ENCODE data around the gene PGC. TPM values are rescaled to one million over a fixed set of nuclear protein-coding genes. Genes with fewer than 3 reads are reported as not detected.

PGC gene
- total RNA-seq, 1 experiment from 2014 or later: not detected

DNA sequence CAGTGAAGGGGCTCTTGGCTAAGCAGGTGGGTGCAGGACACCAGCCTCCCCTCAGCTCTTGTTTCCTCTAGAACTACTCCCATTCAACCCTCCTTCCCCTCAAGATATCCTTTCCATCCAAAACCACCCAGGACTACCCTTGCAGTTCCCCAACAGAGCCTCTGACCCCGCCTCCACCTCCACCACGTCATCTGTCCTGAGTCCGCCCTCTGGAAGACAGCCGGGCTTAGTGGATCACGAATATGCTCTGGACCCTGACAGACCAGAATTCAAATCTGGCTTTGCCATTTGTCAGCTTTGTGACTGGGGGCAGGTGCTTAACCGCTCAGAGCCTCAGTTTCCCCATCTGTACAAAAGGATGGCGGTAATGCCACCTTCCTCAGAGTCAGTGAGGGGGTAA, 43.2 kb downstream of the PGC start:
- no peak overlapping the region for H3K27ac ChIP-seq
- H3K9me3 ChIP-seq (replicated peaks): no peaks in the 10 kb centered on the region
- H3K27me3 ChIP-seq (replicated peaks): no peaks in the 10 kb centered on the region
- no peaks in the 10 kb centered on the region for H3K36me3 ChIP-seq
- no peak overlapping the region for H3K4me3 ChIP-seq
- H3K4me1 ChIP-seq (replicated peaks): peaks cover 6% of the 10 kb centered on the region
- DNase-seq (ENCODE audit: low read depth in 1 of 2, low spot score in 2 of 2): no peak

DNA sequence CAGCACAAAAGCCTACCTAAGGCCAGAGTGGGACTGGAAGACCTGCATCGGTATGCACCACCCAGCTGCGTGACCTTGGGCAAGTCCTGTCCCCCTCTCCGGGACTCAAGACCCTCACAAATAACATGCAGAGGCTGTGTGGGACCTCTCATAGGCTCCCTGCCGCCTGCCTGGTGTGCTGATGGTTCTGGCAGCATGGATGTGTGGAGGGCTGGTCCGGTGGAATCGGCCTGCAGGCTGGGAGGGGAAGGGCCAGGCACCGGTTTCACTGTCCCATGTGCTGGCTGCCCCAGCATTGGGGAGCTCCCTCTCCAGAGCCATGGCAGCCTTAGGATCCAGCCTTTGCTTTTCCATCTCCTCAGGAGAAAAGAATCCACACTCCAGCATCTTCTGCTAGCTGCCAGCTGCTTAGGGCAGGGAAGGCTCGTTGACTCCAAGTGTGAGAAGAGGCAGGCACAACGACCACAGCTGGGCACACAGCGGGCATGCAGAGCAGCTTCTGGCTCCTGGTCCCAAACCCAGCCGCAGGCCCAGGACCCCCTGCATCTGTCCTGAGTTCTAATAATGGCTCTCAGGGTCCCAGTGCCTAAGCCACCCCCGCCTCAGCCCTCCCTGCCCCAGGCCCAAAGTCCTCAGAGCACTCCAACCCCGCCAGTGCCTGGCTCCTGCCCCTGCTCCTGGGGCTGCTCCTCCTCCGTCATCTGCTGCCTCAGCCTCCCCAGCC, 44.3 kb downstream of the PGC start:
- Histone ChIP-seq H3K27me3 (replicated peaks) (no peaks in the 10 kb centered on the region), H3K36me3 (no peaks in the 10 kb centered on the region), H3K4me1 (replicated peaks) (peaks cover 17% of the 10 kb centered on the region), H3K4me3 (no peak overlapping the region), H3K9me3 (replicated peaks) (no peaks in the 10 kb centered on the region), H3K27ac (no peak overlapping the region)
- DNase-seq (ENCODE audit: low read depth in 1 of 2, low spot score in 2 of 2): no peak

DNA sequence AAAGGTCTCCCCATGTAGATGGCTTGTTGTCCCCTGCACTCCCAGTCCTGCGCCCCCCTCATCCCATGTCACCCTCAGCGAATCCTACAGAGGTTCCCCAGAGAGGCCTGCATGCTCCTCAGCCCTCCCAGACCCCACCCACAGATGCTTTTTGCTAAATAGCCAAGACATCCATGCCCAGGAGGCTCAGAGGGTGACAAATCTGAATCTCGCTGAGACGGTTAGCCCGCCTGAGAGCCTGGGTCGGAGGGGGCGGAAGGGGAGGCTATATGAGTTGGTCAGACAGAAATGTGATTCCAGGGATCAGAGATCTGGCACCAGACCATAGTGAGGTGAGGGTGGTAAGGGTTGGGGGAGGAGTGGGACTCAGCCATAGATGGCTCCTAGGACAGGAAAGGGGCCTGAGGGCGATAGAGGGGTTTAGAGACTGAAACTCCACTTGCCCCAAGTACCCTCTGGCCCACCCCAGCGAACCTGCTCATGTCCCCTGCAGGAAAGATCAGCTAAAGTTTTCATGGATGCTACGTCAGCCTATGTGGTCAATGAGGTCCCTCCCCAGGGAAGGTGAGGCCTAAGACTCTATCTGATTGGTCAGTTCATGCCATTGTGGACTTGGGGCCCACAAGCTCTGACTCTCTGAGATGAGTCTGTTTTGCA, 45.0 kb downstream of the PGC start:
- Histone ChIP-seq H3K27me3 (replicated peaks) (no peaks in the 10 kb centered on the region), H3K4me1 (replicated peaks) (peaks cover 23% of the 10 kb centered on the region), H3K36me3 (no peaks in the 10 kb centered on the region), H3K9me3 (replicated peaks) (no peaks in the 10 kb centered on the region), H3K27ac (no peak overlapping the region), H3K4me3 (no peak overlapping the region)
- DNase-seq (ENCODE audit: low read depth in 1 of 2, low spot score in 2 of 2): no peak

DNA sequence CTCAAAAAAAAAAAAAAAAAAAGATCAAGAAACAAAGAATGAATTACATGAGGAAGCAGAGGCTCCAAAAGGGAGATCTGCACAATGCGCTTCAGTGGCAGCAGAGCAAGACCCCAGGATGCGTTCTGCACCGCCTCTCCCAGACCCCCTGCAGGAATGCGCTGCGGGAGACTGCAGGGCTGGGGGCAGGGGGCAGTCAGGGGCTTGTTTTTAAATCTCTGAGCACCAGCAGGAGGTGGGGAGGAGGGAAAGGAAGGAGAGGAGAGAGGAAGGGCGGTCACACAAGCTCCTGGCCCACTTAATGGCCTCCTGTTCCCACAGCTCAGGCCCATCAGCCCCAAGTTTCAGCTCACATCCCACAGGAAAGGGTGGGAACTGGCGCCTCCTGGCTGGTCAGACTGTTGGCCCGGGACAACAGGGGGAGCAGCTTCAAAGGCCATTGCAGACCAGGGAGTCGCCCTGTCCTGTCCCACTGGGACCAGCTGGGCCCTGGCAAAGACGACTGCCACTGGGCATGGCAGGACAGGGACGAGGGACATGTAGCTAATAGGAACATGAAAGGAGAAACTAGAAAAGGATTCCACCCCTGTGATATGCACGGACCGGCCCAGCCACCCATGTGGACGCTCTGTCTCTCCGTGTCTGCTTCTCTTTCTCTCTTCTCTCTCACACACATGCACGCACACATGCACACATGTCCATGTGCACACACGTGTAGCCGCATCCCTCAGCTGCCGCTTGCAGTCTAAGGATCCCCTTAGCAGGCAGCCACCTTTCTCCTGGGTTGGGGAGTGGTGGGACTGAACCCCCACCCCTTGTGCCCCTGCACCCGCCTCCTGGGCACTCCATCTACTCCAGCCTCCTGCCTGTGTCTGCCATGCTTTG, 46.5 kb downstream of the PGC start:
- H3K27ac ChIP-seq: no peak overlapping the region
- H3K4me3 ChIP-seq: no peak overlapping the region

DNA sequence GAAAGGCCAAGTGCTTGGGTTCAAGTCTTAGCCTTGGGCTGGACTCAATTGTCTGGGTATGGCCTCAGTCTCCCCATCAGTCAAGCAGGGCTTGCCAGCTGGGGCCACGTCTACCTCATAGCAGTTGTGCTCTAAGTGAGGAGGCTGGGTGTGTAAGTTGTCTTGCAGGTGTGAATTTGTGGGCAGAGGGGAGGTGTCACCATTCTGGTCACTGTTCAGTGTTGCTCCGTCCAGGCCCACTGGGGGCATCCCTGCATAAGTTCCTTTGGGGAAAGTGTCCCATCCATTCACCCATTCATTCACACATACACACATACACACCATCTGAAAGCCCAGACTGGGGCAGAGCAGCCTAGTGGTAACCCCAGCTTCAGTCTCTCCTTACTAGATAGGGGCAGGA, 48.1 kb downstream of the PGC start:
- H3K4me3 ChIP-seq: no peak overlapping the region
- peaks cover 18% of the 10 kb centered on the region for H3K4me1 ChIP-seq (replicated peaks)
- H3K9me3 ChIP-seq (replicated peaks): no peaks in the 10 kb centered on the region
- H3K36me3 ChIP-seq: no peaks in the 10 kb centered on the region
- no peaks in the 10 kb centered on the region for H3K27me3 ChIP-seq (replicated peaks)
- H3K27ac ChIP-seq: peak overlapping the region; percentile 73
- DNase-seq (ENCODE audit: low read depth in 1 of 2, low spot score in 2 of 2): no peak

More for the DNA sequence above, 46.5 kb downstream of the PGC start:
- no peak for DNase-seq (ENCODE audit: low read depth in 1 of 2, low spot score in 2 of 2)
- peaks cover 18% of the 10 kb centered on the region for H3K4me1 ChIP-seq (replicated peaks)
- no peaks in the 10 kb centered on the region for H3K27me3 ChIP-seq (replicated peaks)
- no peaks in the 10 kb centered on the region for H3K9me3 ChIP-seq (replicated peaks)
- no peaks in the 10 kb centered on the region for H3K36me3 ChIP-seq

DNA sequence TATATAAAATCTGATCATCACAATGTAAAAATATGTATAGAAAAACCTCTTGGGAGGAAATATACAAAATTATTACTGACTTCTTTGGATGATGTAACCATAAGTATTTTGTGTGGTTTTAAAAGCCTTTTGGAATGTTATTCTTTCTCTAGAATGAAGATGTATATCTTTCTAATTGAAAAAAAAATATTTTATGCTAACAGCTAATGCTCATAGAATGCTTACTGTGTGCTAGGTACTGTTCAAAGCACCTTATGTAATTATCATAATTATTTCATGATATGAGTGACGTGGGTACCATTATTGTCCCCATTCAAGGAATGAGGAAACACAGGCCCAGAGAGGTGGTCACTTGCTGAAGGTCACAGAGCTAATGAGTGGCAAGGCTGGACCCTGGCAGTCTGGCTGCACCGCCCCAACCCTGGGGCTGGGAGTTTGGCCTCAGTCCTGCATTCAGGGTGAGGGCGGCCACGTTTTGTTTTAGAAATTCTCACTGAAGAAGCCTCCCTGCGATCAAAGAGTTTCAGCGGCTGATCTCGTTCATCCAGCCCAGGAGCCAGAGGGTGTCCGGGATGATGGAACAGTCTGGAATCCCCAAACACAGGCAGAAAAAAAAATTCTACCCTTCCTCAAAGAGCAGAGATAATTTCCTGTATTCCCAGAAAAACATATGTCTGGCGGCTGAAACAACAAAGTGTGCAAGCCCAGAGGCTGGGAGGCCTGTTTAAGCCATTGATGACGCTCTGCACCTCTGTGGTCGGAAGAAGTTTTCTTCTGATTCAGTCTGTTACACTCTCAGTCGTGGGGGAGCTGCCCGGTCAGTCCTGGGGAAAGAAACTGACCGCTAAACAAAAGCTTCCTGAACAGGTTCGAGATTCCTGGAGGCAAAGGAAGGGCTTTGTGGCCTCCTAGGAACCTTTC, 49.1 kb downstream of the PGC start:
- no peaks in the 10 kb centered on the region for H3K9me3 ChIP-seq (replicated peaks)
- H3K27me3 ChIP-seq (replicated peaks): no peaks in the 10 kb centered on the region
- H3K4me1 ChIP-seq (replicated peaks): peaks cover 18% of the 10 kb centered on the region
- peak overlapping the region; percentile 73 for H3K27ac ChIP-seq
- no peak overlapping the region for H3K4me3 ChIP-seq
- H3K36me3 ChIP-seq: no peaks in the 10 kb centered on the region
- DNase-seq (ENCODE audit: low read depth in 1 of 2, low spot score in 2 of 2): peak; percentile 70

DNA sequence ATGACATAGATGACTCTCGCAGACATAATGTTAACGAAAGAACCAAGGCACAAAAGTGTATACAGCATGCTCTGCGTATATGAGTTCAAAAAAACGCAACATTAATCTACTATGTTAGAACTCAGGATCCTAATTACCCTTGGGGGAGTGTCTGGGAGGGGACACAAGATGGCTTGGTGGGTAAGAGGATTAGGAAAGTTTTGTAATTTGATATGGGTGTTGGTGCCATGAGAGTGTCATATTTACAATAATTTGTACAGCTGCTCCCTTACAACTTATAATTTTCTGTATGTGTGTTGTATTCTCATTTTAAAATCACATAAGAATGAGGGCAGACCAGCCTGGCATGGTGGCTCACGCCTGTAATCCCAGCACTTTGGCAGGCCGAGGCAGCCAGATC, 50.4 kb downstream of the PGC start:
- Histone ChIP-seq H3K36me3 (no peaks in the 10 kb centered on the region), H3K27ac (no peak overlapping the region), H3K4me3 (no peak overlapping the region), H3K9me3 (replicated peaks) (no peaks in the 10 kb centered on the region), H3K4me1 (replicated peaks) (peaks cover 18% of the 10 kb centered on the region), H3K27me3 (replicated peaks) (no peaks in the 10 kb centered on the region)
- no peak for DNase-seq (ENCODE audit: low read depth in 1 of 2, low spot score in 2 of 2)

DNA sequence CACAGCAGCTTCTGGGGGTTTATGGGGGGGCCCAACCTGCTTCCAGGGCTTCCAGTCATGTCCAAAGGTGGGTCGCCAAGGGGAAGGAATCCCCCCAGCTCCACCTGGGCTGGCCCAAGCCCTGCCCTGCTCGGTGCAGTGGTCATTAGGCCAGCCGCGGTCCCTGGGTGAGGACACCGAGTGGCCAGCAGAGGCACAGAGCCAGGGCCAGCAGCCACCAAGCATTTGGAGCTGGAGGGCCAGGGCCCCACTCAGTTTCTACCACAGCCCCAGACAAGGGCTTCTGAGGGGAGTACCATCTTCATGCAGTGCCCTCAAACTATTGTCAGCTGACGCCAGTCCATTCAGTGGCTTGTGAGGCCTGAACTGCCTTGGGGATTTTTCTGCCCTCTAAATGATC, 51.4 kb downstream of the PGC start:
- Histone ChIP-seq H3K4me3 (no peak overlapping the region), H3K36me3 (no peaks in the 10 kb centered on the region), H3K27ac (no peak overlapping the region), H3K4me1 (replicated peaks) (peaks cover 18% of the 10 kb centered on the region), H3K9me3 (replicated peaks) (no peaks in the 10 kb centered on the region), H3K27me3 (replicated peaks) (no peaks in the 10 kb centered on the region)
- DNase-seq (ENCODE audit: low read depth in 1 of 2, low spot score in 2 of 2): no peak

DNA sequence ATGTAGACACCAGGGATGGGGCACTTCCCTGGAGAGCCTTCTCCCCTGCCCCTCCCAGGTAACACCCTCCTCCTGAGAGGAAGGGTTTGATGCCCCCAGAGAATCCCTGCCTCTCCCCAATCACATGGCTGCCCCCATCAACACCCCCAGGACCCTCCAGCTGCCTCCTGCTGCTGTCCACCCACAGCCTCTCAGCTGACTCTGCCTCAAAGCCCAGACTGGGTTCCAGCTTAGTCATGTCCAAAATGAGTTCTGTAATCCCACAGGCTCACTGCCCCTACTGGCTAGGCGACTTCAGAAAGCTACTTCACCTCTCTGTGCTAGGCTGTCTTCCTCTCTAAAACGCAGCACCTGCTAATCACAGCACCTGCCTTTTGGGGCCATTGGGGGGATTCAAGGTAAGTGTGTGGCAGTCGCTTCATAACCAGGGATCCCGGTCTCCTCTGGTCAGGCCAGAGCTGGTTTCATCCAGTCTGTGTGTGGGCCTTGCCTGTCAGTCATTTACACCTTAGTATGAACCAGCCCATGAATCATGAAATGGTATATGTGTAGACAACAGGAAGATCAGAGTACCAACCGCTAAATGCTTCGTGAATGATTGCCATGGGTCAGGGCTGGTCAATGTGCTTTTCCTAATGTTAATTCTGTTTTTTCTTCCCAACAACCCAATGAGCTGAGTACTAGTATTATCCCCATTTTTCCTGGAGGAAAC, 52.2 kb downstream of the PGC start:
- Histone ChIP-seq H3K36me3 (no peaks in the 10 kb centered on the region), H3K9me3 (replicated peaks) (no peaks in the 10 kb centered on the region), H3K27me3 (replicated peaks) (no peaks in the 10 kb centered on the region), H3K27ac (no peak overlapping the region), H3K4me1 (replicated peaks) (peaks cover 18% of the 10 kb centered on the region), H3K4me3 (no peak overlapping the region)
- DNase-seq (ENCODE audit: low read depth in 1 of 2, low spot score in 2 of 2): no peak

DNA sequence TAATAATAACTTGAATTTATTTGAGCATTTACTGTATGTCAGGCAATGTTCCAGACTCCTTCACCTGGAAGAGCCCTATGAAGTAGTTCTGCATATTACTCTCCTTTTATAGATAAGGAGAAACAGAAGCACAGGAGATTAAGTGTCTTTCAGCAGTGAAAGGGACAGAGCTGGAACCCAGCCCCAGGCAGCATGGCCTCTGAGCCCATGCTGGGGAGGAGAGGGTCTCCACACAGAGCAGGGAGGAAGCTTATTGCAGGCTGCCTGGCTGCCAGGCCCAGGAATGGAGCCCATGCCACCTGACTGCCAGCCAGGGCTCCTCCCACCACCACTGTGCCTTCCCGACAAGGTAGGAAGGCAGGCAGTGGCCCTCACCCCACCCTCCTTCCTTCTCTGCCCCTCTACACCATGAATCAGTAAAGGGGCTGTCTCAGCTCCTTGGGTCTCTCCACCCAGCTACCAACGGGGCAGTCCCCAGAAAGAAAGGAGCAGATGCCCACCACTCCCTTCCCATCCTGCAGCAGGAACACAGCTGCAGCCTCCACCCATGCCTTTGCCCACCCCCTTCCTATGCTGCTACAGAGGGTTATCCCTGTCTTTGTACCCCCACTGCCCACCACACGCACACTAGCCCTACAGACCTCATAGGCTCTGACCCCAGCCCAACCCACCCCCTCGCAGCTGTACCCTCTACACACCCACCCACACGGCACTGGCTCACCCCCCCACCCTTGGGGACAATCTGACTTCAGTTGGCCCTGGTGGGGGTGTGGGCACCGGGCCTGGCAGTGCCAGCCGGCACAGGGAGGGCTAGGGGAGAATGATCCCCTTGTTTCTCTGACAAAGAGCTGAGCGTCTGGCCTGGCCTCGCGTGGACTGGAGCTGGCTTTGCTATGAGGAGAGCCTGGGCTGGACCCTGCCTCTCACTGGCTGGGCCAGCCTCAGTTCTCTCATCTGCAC, 53.6 kb downstream of the PGC start:
- H3K4me3 ChIP-seq: no peak overlapping the region
- H3K9me3 ChIP-seq (replicated peaks): no peaks in the 10 kb centered on the region
- H3K36me3 ChIP-seq: no peaks in the 10 kb centered on the region
- H3K4me1 ChIP-seq (replicated peaks): peaks cover 12% of the 10 kb centered on the region
- no peaks in the 10 kb centered on the region for H3K27me3 ChIP-seq (replicated peaks)
- no peak for DNase-seq (ENCODE audit: low read depth in 1 of 2, low spot score in 2 of 2)
- H3K27ac ChIP-seq: no peak overlapping the region

DNA sequence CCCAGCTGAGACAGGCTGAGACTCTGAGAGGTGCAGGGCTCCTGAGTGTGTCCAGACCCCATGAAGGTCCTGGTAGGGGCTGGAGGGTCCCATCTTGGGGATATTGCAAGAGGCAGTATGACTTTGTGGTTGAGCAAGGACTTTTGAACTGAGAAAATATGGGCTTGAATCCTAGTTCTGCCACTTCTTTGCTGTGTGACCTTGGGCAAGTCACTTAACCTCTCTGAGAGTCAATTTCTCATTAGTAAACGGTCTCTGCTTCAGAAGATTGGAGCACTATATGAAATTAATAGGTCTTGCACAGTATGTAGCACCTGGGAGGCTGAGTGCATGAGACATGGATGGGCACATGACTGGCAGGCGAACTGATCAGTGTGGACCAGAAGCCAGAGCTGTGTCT, 54.5 kb downstream of the PGC start:
- H3K4me3 ChIP-seq: no peak overlapping the region
- H3K36me3 ChIP-seq: no peaks in the 10 kb centered on the region
- no peaks in the 10 kb centered on the region for H3K27me3 ChIP-seq (replicated peaks)
- peaks cover 4% of the 10 kb centered on the region for H3K4me1 ChIP-seq (replicated peaks)
- no peaks in the 10 kb centered on the region for H3K9me3 ChIP-seq (replicated peaks)
- H3K27ac ChIP-seq: no peak overlapping the region
- no peak for DNase-seq (ENCODE audit: low read depth in 1 of 2, low spot score in 2 of 2)

DNA sequence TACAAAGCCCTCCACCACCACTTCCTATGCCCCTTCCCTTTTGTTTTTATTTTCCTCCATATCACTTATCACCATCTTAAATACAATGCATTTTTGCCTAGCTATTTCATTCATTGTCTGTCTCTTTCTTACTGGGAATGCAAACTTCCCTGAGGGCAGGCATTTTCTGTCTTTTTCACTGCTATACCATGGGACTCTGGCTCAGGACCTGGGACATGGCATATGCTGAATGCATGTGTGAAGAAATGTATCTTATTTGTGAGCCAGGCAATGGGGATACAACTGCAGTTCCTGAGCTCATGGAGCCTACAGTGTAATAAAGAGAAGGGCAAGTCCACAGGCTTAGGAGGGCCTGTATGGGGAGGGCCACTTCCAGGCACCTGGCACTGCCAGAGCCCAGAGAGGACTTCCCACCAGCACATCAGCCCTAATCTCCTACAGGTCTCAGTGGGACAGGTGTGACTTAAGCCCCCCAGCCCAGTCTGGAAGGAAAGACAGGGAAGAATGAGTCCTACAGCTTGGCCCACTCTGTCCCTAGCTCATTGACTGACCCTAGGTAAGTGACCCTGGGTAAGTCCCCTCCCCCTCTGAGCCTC, 55.0 kb downstream of the PGC start:
- Histone ChIP-seq H3K27me3 (replicated peaks) (no peaks in the 10 kb centered on the region), H3K9me3 (replicated peaks) (no peaks in the 10 kb centered on the region), H3K4me1 (replicated peaks) (no peaks in the 10 kb centered on the region; the same call in 1 of the 2 replicates), H3K27ac (no peak overlapping the region), H3K4me3 (no peak overlapping the region), H3K36me3 (no peaks in the 10 kb centered on the region)
- DNase-seq (ENCODE audit: low read depth in 1 of 2, low spot score in 2 of 2): no peak

All from SJSA1 (cell line).